Measurements from ENCODE around the gene LRR1. TPM values are rescaled to one million over a fixed set of nuclear protein-coding genes. Genes with fewer than 3 reads are reported as not detected.
A peak's percentile ranks its signal among the peaks of the same experiment; 100 is the strongest.

Gene LRR1
- polyA plus RNA-seq (2011; rRNA removed) (8.6 and 11.9 TPM in 2 replicates), polyA minus RNA-seq (2011; rRNA and poly(A)+ RNA removed) (3.7 and 4.5 TPM in 2 replicates)

GRCh38 chr14:49598485-49599300 lies at the start of gene LRR1:
Gene LRR1, plus strand, starts transcription at chr14:49598940. Its CDS starts 81 bp downstream, at chr14:49599021.
- ChIA-PET POLR2A (interaction anchor here (0.5 to 1.3 kb wide), 3 partner anchors 12 to 22 kb away, joined by 3 to 4 read pairs (median 3); partner anchors contain the start of genes MGAT2, RPL36AL and RPS29), CTCF (interaction anchor here (0.8 to 1.8 kb wide), 6 partner anchors 11 to 254 kb away, joined by 3 to 19 read pairs (median 4); partner anchors contain the start of genes MGAT2, NEMF, RPL36AL and RPS29)
- H3K4me3 ChIP-seq (ENCODE audit: low read depth, low read length) = peak within 1 kb of the TSS; percentile 96
- no peak for DNase-seq (ENCODE audit: low read depth)
- no peaks in the 10 kb centered on the region for H3K27me3 ChIP-seq (ENCODE audit: control insufficient read depth, insufficient read depth, low read length)
- no peak for TF ChIP-seq CTCF (IDR thresholded peaks at IDR 0.05; ENCODE audit: insufficient read depth, low read depth, low read length)
- no peaks in the 10 kb centered on the region for H3K36me3 ChIP-seq (ENCODE audit: control insufficient read depth, insufficient read depth, low read length)

GRCh38 chr14:49549446-49549845 lies 49.3 kb upstream of the LRR1 start:
- POLR2A ChIA-PET = no interaction called here
- CTCF ChIA-PET = interaction anchor here (1.3 to 3.1 kb wide), 3 partner anchors 21 to 87 kb away, joined by 3 to 15 read pairs (median 4); no protein-coding TSS in a partner anchor
- no peaks in the 10 kb centered on the region for H3K36me3 ChIP-seq (ENCODE audit: control insufficient read depth, insufficient read depth, low read length)
- TF ChIP-seq CTCF (IDR thresholded peaks at IDR 0.05; ENCODE audit: insufficient read depth, low read depth, low read length) = no peak
- no peak overlapping the region for H3K4me3 ChIP-seq (ENCODE audit: low read depth, low read length)
- no peak for DNase-seq (ENCODE audit: low read depth)
- no peaks in the 10 kb centered on the region for H3K27me3 ChIP-seq (ENCODE audit: control insufficient read depth, insufficient read depth, low read length)

- no peaks in the 10 kb centered on the region for H3K27me3 ChIP-seq (ENCODE audit: control insufficient read depth, insufficient read depth, low read length)
- ChIA-PET POLR2A (interaction anchor here (0.6 kb wide), 1 partner anchor 46 kb away, joined by 4 read pairs; no protein-coding TSS in a partner anchor), CTCF (interaction anchor here (1.3 to 3.1 kb wide), 4 partner anchors 20 to 89 kb away, joined by 3 to 15 read pairs (median 4); no protein-coding TSS in a partner anchor)
- TF ChIP-seq CTCF (IDR thresholded peaks at IDR 0.05; ENCODE audit: insufficient read depth, low read depth, low read length) = no peak
- no peak overlapping the region for H3K4me3 ChIP-seq (ENCODE audit: low read depth, low read length)
- H3K36me3 ChIP-seq (ENCODE audit: control insufficient read depth, insufficient read depth, low read length) = no peaks in the 10 kb centered on the region
- peak; percentile 9 for DNase-seq (ENCODE audit: low read depth)
These were observed 48.9 kb upstream of the LRR1 start for GRCh38 chr14:49549881-49550280.

GRCh38 chr14:49550286-49551184 lies 48.2 kb upstream of the LRR1 start:
- ChIA-PET CTCF (interaction anchor here (0.6 to 3.1 kb wide), 6 partner anchors 20 to 90 kb away, joined by 3 to 15 read pairs (median 3); no protein-coding TSS in a partner anchor), POLR2A (interaction anchor here (0.6 kb wide), 1 partner anchor 47 kb away, joined by 4 read pairs; no protein-coding TSS in a partner anchor)
- DNase-seq (ENCODE audit: low read depth) = no peak
- Histone ChIP-seq H3K4me3 (ENCODE audit: low read depth, low read length) (no peak overlapping the region), H3K27me3 (ENCODE audit: control insufficient read depth, insufficient read depth, low read length) (no peaks in the 10 kb centered on the region), H3K36me3 (ENCODE audit: control insufficient read depth, insufficient read depth, low read length) (no peaks in the 10 kb centered on the region)
- TF ChIP-seq CTCF (IDR thresholded peaks at IDR 0.05; ENCODE audit: insufficient read depth, low read depth, low read length) = peak; percentile 32

Measured in BJ (cell line).